Thymus (tissue), 11 donors: Measurements from ENCODE around the gene SASH3. TPM values are rescaled to one million over a fixed set of nuclear protein-coding genes. Genes with fewer than 3 reads are reported as not detected.
"Not testable (repeated sequence)": the region's sequence is repeated elsewhere in the genome, so short reads cannot be mapped to it uniquely, and the experiment has no call there.

ENCODE experiments used
- DNase-seq, 9 donors: peaks; one replicate each; pipeline ENCODE4 v3.0.0-alpha.2; 2013; ENCODE audit warnings: low spot score in 9 of 9, low read depth in 6 of 9, missing footprints in 1 of 9
- H3K27ac ChIP-seq, 2 donors: one replicate each; pipeline ENCODE4 v1.5.1; 2013; ENCODE audit warnings: control low read depth in 1 of 2, low read depth in 1 of 2, low read length in 1 of 2, mild to moderate bottlenecking in 1 of 2, moderate library complexity in 1 of 2
- H3K27me3 ChIP-seq, 2 donors: one replicate each; pipeline ENCODE4 v1.5.1; 2013; ENCODE audit warnings: low read length in 1 of 2; ENCODE audit not compliant: control insufficient read depth in 2 of 2, insufficient read depth in 1 of 2
- H3K36me3 ChIP-seq, 2 donors: one replicate each; pipeline ENCODE4 v1.5.1; 2013; ENCODE audit warnings: low read length in 1 of 2, mild to moderate bottlenecking in 1 of 2, moderate library complexity in 1 of 2; ENCODE audit not compliant: control insufficient read depth in 2 of 2, insufficient read depth in 2 of 2
- H3K4me1 ChIP-seq, 2 donors: one replicate each; pipeline ENCODE4 v1.5.1; 2013; ENCODE audit warnings: low read length in 2 of 2; ENCODE audit not compliant: control insufficient read depth in 2 of 2, insufficient read depth in 2 of 2
- H3K4me3 ChIP-seq, 2 donors: one replicate each; pipeline ENCODE4 v1.5.1; 2013; ENCODE audit warnings: low read length in 2 of 2, control low read depth in 1 of 2, mild to moderate bottlenecking in 1 of 2
- H3K9me3 ChIP-seq, 2 donors: one replicate each; pipeline ENCODE4 v1.5.1; 2013; ENCODE audit warnings: low read length in 1 of 2, mild to moderate bottlenecking in 1 of 2; ENCODE audit not compliant: control insufficient read depth in 2 of 2, insufficient read depth in 1 of 2
- WGBS: extraction: QIAGEN DNeasy Blood & Tissue Kit; methylation state at CpG from one replicate; pipeline ENCODE4 v1.1.7; 2013; 5-methylcytosine and 5-hydroxymethylcytosine counted together
- polyA plus RNA-seq: library from polyadenylated mRNA; stranded (reverse); fragments of 200-250 nt; gene quantifications from one replicate; pipeline ENCODE4 v1.2.3, GENCODE V29; 2013
- total RNA-seq: library from RNA; stranded (reverse); fragments of 120-200 nt; gene quantifications from one replicate; pipeline ENCODE4 v1.2.4, GENCODE V29; 2013
- donor health status: healthy.

The SASH3 gene
- total and polyA plus RNA-seq, 2 donors: 58.2 to 176 TPM

DNA sequence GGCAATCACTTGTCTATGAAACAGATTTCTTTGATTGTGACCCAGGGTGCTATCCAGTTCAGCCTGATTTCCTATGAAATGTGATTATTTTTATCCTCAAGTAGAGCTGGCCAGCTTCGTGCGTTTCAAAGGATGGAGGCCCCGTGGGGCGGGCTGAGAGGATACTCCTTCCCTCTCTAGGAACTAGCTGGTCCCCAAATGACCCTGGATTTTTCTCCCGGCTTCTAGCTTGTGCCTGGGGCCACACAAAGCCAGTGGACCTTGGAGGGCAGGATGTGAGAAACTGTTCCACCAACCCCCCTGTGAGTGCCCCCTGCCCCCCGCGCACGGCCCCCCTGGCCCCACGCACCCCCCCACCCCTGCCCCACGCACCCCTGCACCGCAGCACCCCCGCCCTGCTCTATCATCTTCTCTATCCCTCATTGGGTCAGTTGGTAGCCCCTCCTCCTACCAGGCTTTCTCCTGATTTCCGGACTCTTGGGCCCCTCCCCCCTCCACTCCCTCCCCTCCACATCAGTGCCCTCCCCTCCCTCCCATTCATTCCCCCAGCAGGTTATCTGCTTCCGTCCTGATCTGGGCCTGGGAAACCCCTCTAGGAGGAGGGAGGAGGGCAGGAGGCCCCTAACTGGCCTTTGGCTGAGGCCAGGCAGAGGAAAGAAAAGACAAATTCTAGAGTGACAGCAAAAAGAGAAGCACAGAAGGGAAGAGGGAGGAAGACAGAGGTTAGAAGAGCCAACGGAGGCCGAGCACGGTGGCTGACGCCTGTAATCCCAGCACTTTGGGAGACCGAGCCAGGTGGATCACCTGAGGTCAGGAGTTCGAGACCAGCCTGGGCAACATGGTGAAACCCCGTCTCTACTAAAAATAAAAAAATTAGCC is 37.6 kb upstream of the SASH3 start:
- Histone ChIP-seq H3K27ac (peak overlapping the region; percentile 8 to 56), H3K27me3 (no peaks in the 10 kb centered on the region), H3K4me1 (peaks cover 31 to 80% of the 10 kb centered on the region in 2 donors), H3K4me3 (no peak overlapping the region), H3K9me3 (no peaks in the 10 kb centered on the region), H3K36me3 (no peaks in the 10 kb centered on the region)
- peak in 1 of 9 donors; percentile 46 for DNase-seq
- 41% methylated on average over 17 of the region's 21 CpGs for WGBS

GRCh38 chrX:129742759-129743152 is 37.0 kb upstream of the SASH3 start:
- peak in 1 of 9 donors; percentile 47 for DNase-seq
- H3K36me3 ChIP-seq, H3K9me3 ChIP-seq, H3K27me3 ChIP-seq, H3K4me3 ChIP-seq: not testable (repeated sequence)
- Histone ChIP-seq H3K27ac (peak overlapping the region; percentile 20 to 70), H3K4me1 (peaks cover 28 to 78% of the 10 kb centered on the region in 2 donors)
- WGBS: 41% methylated on average over 6 of the region's 6 CpGs

GRCh38 chrX:129743821-129744220 is 35.9 kb upstream of the SASH3 start:
- Histone ChIP-seq H3K36me3 (no peaks in the 10 kb centered on the region), H3K9me3 (no peaks in the 10 kb centered on the region), H3K4me3 (no peak overlapping the region), H3K27ac (peak overlapping the region in 1 of 2 donors; percentile 20), H3K4me1 (peaks cover 19 to 68% of the 10 kb centered on the region in 2 donors), H3K27me3 (no peaks in the 10 kb centered on the region)
- peak in 1 of 9 donors; percentile 71 for DNase-seq
- WGBS: 9% methylated on average over 4 of the region's 4 CpGs

GRCh38 chrX:129744861-129745321 is 34.9 kb upstream of the SASH3 start:
- Histone ChIP-seq H3K4me3 (no peak overlapping the region), H3K9me3 (no peaks in the 10 kb centered on the region), H3K4me1 (peaks cover 19 to 57% of the 10 kb centered on the region in 2 donors), H3K27me3 (no peaks in the 10 kb centered on the region), H3K36me3 (no peaks in the 10 kb centered on the region), H3K27ac (peak overlapping the region in 1 of 2 donors; percentile 20)
- peak in 1 of 9 donors; percentile 47 for DNase-seq
- WGBS: 21% methylated on average over 10 of the region's 10 CpGs

GRCh38 chrX:129746557-129747470 is 32.9 kb upstream of the SASH3 start:
- Histone ChIP-seq H3K4me3 (no peak overlapping the region), H3K27me3 (no peaks in the 10 kb centered on the region), H3K36me3 (no peaks in the 10 kb centered on the region), H3K27ac (no peak overlapping the region), H3K9me3 (no peaks in the 10 kb centered on the region), H3K4me1 (peaks cover 19 to 50% of the 10 kb centered on the region in 2 donors)
- DNase-seq: no peak
- 98% methylated on average over 7 of the region's 7 CpGs for WGBS

DNA sequence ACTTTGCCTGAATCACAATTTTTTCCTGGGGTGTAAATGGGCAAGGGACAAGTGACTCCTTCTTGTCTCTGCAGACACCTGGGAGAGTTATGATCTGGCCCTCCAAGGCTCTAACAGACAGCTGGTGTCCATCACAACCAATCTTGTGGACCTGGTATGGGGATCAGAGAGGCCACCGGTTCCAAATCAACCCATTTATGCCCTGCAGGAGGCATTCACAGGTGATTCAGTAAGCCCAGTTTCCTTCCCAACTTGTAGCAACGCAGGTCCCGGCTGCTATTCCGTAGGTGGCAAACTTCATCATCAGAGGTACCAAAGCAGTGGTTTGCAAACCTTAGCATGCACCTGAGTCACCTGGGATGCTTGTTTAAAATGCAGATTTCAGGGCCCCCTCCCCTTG is 32.2 kb upstream of the SASH3 start:
- no peak overlapping the region for H3K4me3 ChIP-seq
- H3K27ac ChIP-seq: no peak overlapping the region
- WGBS: 97% methylated on average over 4 of the region's 4 CpGs
- H3K4me1 ChIP-seq: peaks cover 19 to 46% of the 10 kb centered on the region in 2 donors
- H3K27me3 ChIP-seq: no peaks in the 10 kb centered on the region
- H3K36me3 ChIP-seq: no peaks in the 10 kb centered on the region
- DNase-seq: no peak
- no peaks in the 10 kb centered on the region for H3K9me3 ChIP-seq

- Histone ChIP-seq H3K27ac (no peak overlapping the region), H3K36me3 (no peaks in the 10 kb centered on the region), H3K27me3 (no peaks in the 10 kb centered on the region), H3K9me3 (no peaks in the 10 kb centered on the region), H3K4me3 (no peak overlapping the region), H3K4me1 (peaks cover 17 to 41% of the 10 kb centered on the region in 2 donors)
- 94% methylated on average over 4 of the region's 4 CpGs for WGBS
- DNase-seq: no peak
Measured at GRCh38 chrX:129748305-129748704, 31.4 kb upstream of the SASH3 start.

- 94% methylated on average over 2 of the region's 2 CpGs for WGBS
- Histone ChIP-seq H3K36me3 (no peaks in the 10 kb centered on the region), H3K27ac (no peak overlapping the region), H3K9me3 (no peaks in the 10 kb centered on the region), H3K27me3 (no peaks in the 10 kb centered on the region), H3K4me1 (peaks cover 10 to 36% of the 10 kb centered on the region in 2 donors), H3K4me3 (no peak overlapping the region)
- DNase-seq: no peak
Measured at GRCh38 chrX:129749069-129749468, 30.7 kb upstream of the SASH3 start.

DNA sequence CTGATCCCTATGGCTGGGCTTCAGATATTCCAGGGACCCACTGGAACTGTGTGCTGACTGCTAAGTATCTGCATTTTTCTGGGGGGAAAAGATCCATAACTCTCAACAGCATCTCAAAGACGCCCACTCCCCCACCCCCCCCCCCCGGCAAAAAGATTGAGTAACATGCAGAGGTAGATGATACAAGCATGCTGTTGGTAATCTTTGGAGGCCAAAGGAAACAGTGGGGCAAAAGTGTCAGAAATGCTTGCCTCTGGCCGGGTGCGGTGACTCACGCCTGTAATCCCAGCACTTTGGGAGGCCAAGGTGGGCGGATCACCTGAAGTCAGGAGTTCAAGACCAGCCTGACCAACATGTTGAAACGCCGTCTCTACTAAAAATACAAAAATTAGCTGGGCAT is 28.8 kb upstream of the SASH3 start:
- 98% methylated on average over 8 of the region's 8 CpGs for WGBS
- Histone ChIP-seq H3K4me1 (peaks cover 0 to 36% of the 10 kb centered on the region in 2 donors), H3K36me3 (no peaks in the 10 kb centered on the region), H3K27me3 (no peaks in the 10 kb centered on the region), H3K4me3 (no peak overlapping the region), H3K9me3 (no peaks in the 10 kb centered on the region), H3K27ac (no peak overlapping the region)
- DNase-seq: no peak
